ENCODE data around the gene PPP2R2C.

DNA sequence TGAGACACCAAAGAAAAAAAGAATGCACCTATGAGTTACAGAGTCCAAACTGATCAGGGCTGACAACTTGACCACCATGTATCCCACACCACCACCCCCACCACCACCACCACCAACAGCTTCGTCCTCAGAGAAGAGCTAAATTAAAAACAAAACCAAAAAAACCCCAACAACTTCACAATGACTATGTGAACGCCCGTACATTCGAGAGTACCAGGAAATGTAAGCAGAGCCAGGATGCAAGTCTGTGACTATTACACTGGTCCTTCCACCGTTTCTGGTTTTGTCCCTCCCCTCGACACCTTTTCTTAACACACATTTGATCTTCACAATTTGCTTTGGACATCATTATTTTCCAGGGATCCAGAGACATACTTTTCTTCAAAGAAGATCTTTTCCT is 151.8 kb downstream of the PPP2R2C start:
- no peak for TF ChIP-seq NFE2 (IDR thresholded peaks at IDR 0.05; ENCODE audit: low read depth)
- TF ChIP-seq SMARCB1 (IDR thresholded peaks at IDR 0.05; ENCODE audit: insufficient read length, low read depth) = no peak
- no peak for TF ChIP-seq NFIC (IDR thresholded peaks at IDR 0.05)
- TF ChIP-seq POLR2A (conservative IDR thresholded peaks at IDR 0.05) = no peak
- no peak for TF ChIP-seq TRIM28 (IDR thresholded peaks at IDR 0.05)
- TF ChIP-seq ELF2 (CRISPR knock-in tag; IDR thresholded peaks at IDR 0.05) = no peak
- TF ChIP-seq ZNF12 (CRISPR knock-in tag; IDR thresholded peaks at IDR 0.05) = no peak
- no peak for TF ChIP-seq TEAD4 (IDR thresholded peaks at IDR 0.05; ENCODE audit: low read length)
- no peak for TF ChIP-seq TEAD4 (CRISPR knock-in tag; IDR thresholded peaks at IDR 0.05; ENCODE audit: borderline replicate concordance)
- no peak for TF ChIP-seq CHD4 (IDR thresholded peaks at IDR 0.05; ENCODE audit: insufficient read depth, insufficient replicate concordance, low read depth, low read length, poor library complexity, severe bottlenecking)
- TF ChIP-seq, protein P1, sequence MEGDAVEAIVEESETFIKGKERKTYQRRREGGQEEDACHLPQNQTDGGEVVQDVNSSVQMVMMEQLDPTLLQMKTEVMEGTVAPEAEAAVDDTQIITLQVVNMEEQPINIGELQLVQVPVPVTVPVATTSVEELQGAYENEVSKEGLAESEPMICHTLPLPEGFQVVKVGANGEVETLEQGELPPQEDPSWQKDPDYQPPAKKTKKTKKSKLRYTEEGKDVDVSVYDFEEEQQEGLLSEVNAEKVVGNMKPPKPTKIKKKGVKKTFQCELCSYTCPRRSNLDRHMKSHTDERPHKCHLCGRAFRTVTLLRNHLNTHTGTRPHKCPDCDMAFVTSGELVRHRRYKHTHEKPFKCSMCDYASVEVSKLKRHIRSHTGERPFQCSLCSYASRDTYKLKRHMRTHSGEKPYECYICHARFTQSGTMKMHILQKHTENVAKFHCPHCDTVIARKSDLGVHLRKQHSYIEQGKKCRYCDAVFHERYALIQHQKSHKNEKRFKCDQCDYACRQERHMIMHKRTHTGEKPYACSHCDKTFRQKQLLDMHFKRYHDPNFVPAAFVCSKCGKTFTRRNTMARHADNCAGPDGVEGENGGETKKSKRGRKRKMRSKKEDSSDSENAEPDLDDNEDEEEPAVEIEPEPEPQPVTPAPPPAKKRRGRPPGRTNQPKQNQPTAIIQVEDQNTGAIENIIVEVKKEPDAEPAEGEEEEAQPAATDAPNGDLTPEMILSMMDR (IDR thresholded peaks at IDR 0.05 in 2 of 3, conservative IDR thresholded peaks at IDR 0.05 in 1 of 3; ENCODE audit: insufficient read depth in 2 of 3, low read depth in 1 of 3, low read length in 3 of 3) = no peak
- TF ChIP-seq POLR2AphosphoS5 (IDR thresholded peaks at IDR 0.05; ENCODE audit: control insufficient read depth, insufficient read depth, low read depth, low read length) = no peak
- TF ChIP-seq, protein P2, sequence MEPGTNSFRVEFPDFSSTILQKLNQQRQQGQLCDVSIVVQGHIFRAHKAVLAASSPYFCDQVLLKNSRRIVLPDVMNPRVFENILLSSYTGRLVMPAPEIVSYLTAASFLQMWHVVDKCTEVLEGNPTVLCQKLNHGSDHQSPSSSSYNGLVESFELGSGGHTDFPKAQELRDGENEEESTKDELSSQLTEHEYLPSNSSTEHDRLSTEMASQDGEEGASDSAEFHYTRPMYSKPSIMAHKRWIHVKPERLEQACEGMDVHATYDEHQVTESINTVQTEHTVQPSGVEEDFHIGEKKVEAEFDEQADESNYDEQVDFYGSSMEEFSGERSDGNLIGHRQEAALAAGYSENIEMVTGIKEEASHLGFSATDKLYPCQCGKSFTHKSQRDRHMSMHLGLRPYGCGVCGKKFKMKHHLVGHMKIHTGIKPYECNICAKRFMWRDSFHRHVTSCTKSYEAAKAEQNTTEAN (CRISPR knock-in tag; IDR thresholded peaks at IDR 0.05) = no peak
